ENCODE results near the gene LRRC36. TPM values are rescaled to one million over a fixed set of nuclear protein-coding genes. Genes with fewer than 3 reads are reported as not detected.

LRRC36 gene
- total and polyA plus RNA-seq, 2 of the 8 experiments (the other 6 are each of a cell fraction or from before 2014, with no cell fraction given) = 0.15 TPM; not detected in 1

DNA sequence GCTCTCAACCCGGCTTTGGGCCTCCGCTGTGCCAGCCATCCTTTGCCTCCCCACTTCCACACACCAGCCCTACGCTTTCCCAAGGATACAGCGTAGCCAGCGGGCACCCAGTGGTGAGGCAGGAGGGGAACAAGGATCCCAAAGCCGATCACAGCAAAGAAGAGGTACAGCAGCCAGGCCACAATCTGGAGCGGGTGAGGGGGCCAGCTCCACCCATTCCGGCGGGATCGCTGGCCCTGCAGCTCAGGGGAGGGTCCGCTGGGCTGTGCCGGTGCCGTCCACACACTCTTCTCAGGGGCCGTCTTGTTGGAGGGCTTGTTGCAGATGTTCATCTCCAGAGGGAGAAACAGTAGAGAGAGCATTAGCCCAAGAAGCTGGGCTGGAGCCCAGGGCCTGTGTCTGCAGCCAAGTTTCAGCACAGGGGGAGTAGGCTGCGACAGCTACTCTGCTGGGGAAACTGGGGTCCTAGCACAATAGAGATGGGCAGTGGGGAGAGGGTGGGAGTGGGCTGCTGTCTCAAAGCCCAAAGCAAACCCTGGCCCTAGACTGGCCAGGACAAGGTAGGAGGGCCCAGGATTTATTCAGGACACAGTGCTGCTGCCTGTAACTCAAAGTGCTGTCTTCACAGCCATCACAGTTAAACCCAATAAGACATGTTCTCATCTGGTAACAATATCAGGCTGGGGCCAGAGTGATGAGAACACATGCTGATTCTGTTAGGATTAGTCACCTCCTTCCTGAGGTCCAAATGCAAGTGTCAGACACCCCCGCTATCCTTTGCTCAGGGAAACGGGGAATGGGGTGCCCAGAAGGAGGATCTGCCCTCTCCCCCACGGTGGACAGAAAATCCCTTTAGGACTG lies 79.7 kb downstream of the LRRC36 start:
- Histone ChIP-seq H3K23ac (ENCODE audit: insufficient read length) (no peak overlapping the region), H3K27ac (ENCODE audit: low read depth, low read length) (no peak overlapping the region), H2BK15ac (ENCODE audit: low read length) (no peak overlapping the region; the same call in 1 of the 2 replicates), H3K9ac (replicated peaks in 1 of 4; ENCODE audit: extremely low read depth in 1 of 4, low read depth in 3 of 4, low read length in 3 of 4) (no peak overlapping the region), H4K5ac (ENCODE audit: insufficient read length, low read depth, low read length) (no peak overlapping the region), H3K4me2 (ENCODE audit: insufficient read depth in 1 of 2, low read depth in 2 of 2, low read length in 2 of 2) (no peak overlapping the region), H3K27me3 (replicated peaks in 1 of 4; ENCODE audit: control insufficient read depth in 3 of 4, extremely low read depth in 1 of 4, insufficient read depth in 3 of 4, low read length in 3 of 4) (no peaks in the 10 kb centered on the region; a peak in 1 of 7 replicates), H2AFZ (ENCODE audit: low read length) (no peak overlapping the region), H3K23me2 (ENCODE audit: low read depth, low read length) (peaks cover 2% of the 10 kb centered on the region; the same call in 1 of the 2 replicates), H2BK20ac (ENCODE audit: low read length) (no peak overlapping the region), H3K4me1 (replicated peaks in 1 of 4; ENCODE audit: control insufficient read depth in 3 of 4, insufficient read depth in 4 of 4, low read length in 3 of 4) (peaks cover 0 to 26% (median 9%) of the 10 kb centered on the region in 4 experiments; a peak in 5 of 7 replicates), H2BK5ac (ENCODE audit: low read depth, low read length) (no peak overlapping the region; the same call in 1 of the 2 replicates), H3K18ac (ENCODE audit: extremely low read depth, low read length) (no peak overlapping the region), H3K4me3 (ENCODE audit: extremely low read depth in 1 of 4, insufficient read depth in 2 of 4, low read depth in 3 of 4, low read length in 4 of 4) (no peak overlapping the region), H2BK120ac (replicated peaks; ENCODE audit: low read depth, low read length) (no peak overlapping the region), H3K36me3 (ENCODE audit: control insufficient read depth in 2 of 4, insufficient read depth in 4 of 4, low read length in 3 of 4) (no peaks in the 10 kb centered on the region), H3K9me3 (ENCODE audit: insufficient read depth in 2 of 2, low read depth in 1 of 2, low read length in 1 of 2) (no peaks in the 10 kb centered on the region), H2AK5ac (ENCODE audit: low read depth, low read length) (peak overlapping the region; percentile 16; the same call in 1 of the 2 replicates), H4K91ac (replicated peaks; ENCODE audit: insufficient read length, low read length) (no peak overlapping the region), H2BK12ac (ENCODE audit: low read depth, low read length) (peak overlapping the region; percentile 27; the same call in 1 of the 2 replicates), H3K4ac (replicated peaks; ENCODE audit: insufficient read length, low read depth, low read length) (no peak overlapping the region), H3K79me2 (ENCODE audit: control insufficient read depth in 1 of 2, insufficient read depth in 2 of 2, low read length in 2 of 2) (no peaks in the 10 kb centered on the region), H4K20me1 (replicated peaks in 1 of 2; ENCODE audit: control insufficient read depth in 1 of 2, insufficient read depth in 2 of 2, low read length in 2 of 2) (no peaks in the 10 kb centered on the region), H3K14ac (ENCODE audit: insufficient read length) (no peak overlapping the region), H3K56ac (replicated peaks; ENCODE audit: insufficient read length, low read depth, low read length) (no peak overlapping the region), H4K8ac (ENCODE audit: extremely low read depth, insufficient read depth, low read length) (no peak overlapping the region), H3K79me1 (ENCODE audit: low read depth, low read length) (no peaks in the 10 kb centered on the region)
- ChIA-PET CTCF (ENCODE audit: partially characterized antibody) (interaction anchor here (0.5 to 32.4 kb wide), 8 partner anchors 7 to 476 kb away, joined by 3 to 476 read pairs (median 6); partner anchors contain the start of genes TPPP3 and ZDHHC1), POLR2A (ENCODE audit: partially characterized antibody) (interaction anchor here (0.6 to 1.6 kb wide), 5 partner anchors 8 to 32 kb away, joined by 3 to 4 read pairs (median 3); no protein-coding TSS in a partner anchor)
- 81% methylated on average over 18 of the region's 18 CpGs; no CpG with 5 or more reads in 1 of the 2 experiments for WGBS, 2 experiments (ENCODE audit: extremely low coverage in 1 of 2, insufficient coverage in 1 of 2, insufficient read length in 1 of 2, insufficient replicate concordance in 2 of 2, low coverage in 1 of 2, low lambda C conversion rate in 2 of 2, missing lambda C conversion rate in 1 of 2)
- no peak for FAIRE-seq
- no peak for DNase-seq (ENCODE audit: low read depth in 1 of 2, low spot score in 2 of 2)
- no peak for TF ChIP-seq EZH2 (IDR thresholded peaks at IDR 0.05; ENCODE audit: low read depth, low read length, severe bottlenecking)
- no peak for TF ChIP-seq CBX8 (IDR thresholded peaks at IDR 0.05; ENCODE audit: borderline replicate concordance, low read depth, low read length)
- no peak for TF ChIP-seq SP1 (IDR thresholded peaks at IDR 0.05; ENCODE audit: low read depth, low read length)
- TF ChIP-seq SAP30 (IDR thresholded peaks at IDR 0.05; ENCODE audit: insufficient read depth, insufficient replicate concordance, low read length) = no peak
- TF ChIP-seq EP300 (IDR thresholded peaks at IDR 0.05; ENCODE audit: borderline replicate concordance in 1 of 2, low read depth in 2 of 2, low read length in 2 of 2) = no peak
- no peak for TF ChIP-seq POLR2A (IDR thresholded peaks at IDR 0.05; ENCODE audit: control extremely low read depth in 1 of 2, low read depth in 2 of 2, low read length in 2 of 2)
- TF ChIP-seq MAFK (IDR thresholded peaks at IDR 0.05; ENCODE audit: low read depth, low read length) = no peak
- TF ChIP-seq POU5F1 (IDR thresholded peaks at IDR 0.05; ENCODE audit: low read depth, low read length) = no peak
- TF ChIP-seq ATF2 (IDR thresholded peaks at IDR 0.05; ENCODE audit: low read length) = no peak
